Effector memory CD8-positive, alpha-beta T cell (primary cell): ENCODE results near the gene GRK5.

Source experiments
- ATAC-seq: fragments of 150-1000 bp; cut with Tn5 transposase; replicated peaks from 2 replicates; pipeline ENCODE4 v1.10.0; 2021; ENCODE audit warnings: mild to moderate bottlenecking, moderate library complexity
- DNase-seq, 3 experiments: peaks; one replicate each; pipeline ENCODE4 v3.0.0; 2021
- H3K27ac Mint-ChIP-seq, 2 donors: one replicate each; pipeline ENCODE4 v1.8.0; 2022; ENCODE audit warnings: mild to moderate bottlenecking in 2 of 2, mixed read lengths in 2 of 2, moderate library complexity in 2 of 2
- H3K27me3 Mint-ChIP-seq, 2 donors: one replicate each; pipeline ENCODE4 v1.8.0; 2022; ENCODE audit warnings: mixed read lengths in 2 of 2
- H3K36me3 Mint-ChIP-seq: one replicate; pipeline ENCODE4 v1.8.0; 2022; ENCODE audit warnings: mild to moderate bottlenecking, moderate library complexity, mixed read lengths; ENCODE audit not compliant: insufficient read depth
- H3K4me1 Mint-ChIP-seq, 2 donors: one replicate each; pipeline ENCODE4 v1.8.0; 2022; ENCODE audit warnings: low read depth in 2 of 2, mixed read lengths in 2 of 2
- H3K4me3 Mint-ChIP-seq, 2 donors: one replicate each; pipeline ENCODE4 v1.8.0; 2022; ENCODE audit warnings: mild to moderate bottlenecking in 2 of 2, mixed read lengths in 2 of 2, moderate library complexity in 2 of 2
- H3K9me3 Mint-ChIP-seq, 2 donors: one replicate each; pipeline ENCODE4 v1.8.0; 2022; ENCODE audit warnings: mixed read lengths in 2 of 2

GRK5 gene

DNA sequence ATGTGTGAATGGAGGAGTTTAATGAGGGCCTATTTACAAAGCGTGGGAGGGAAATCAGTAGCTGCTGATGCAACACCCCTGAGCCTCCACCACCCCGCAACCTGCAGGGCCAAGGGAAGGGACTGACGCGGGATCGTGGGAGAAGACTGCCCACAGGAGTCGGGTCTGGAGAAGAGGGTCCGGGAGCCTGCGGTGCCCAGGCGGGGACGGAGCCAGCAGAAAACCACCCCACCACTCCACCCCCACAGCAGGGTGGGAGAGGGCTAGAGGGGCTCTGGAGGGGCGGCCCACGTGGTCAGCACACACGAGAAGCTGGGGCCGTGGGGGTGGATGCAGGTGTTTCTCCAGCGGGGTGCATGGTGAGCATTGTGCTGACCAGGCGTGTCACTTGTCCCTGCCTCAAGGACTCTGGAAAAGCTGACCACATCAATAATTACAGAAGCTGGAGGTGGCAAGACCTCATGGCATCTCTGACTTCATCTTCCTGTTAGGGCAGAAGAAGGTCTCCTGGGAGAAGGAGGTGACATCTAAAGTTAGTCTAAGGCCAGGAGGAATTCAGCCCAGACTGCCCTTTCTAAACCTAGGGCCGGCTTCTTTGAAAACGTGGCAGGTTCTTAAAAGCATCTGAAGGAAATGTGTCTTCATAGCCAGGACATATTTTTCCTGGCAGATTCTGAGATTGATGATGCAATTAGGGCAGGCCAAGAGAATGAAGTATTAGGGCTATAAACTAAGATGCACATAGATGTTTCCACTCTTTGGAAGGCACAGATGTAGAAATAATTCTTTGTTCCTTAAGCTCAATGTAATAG, 184.3 kb downstream of the GRK5 start:
- no peak overlapping the region for H3K27ac Mint-ChIP-seq
- no peak overlapping the region for H3K4me3 Mint-ChIP-seq
- H3K27me3 Mint-ChIP-seq: no peaks in the 10 kb centered on the region
- H3K4me1 Mint-ChIP-seq: peaks cover 7 to 13% of the 10 kb centered on the region in 2 donors
- no peaks in the 10 kb centered on the region for H3K9me3 Mint-ChIP-seq
- H3K36me3 Mint-ChIP-seq: peaks cover 5% of the 10 kb centered on the region
- no peak for ATAC-seq
- DNase-seq: no peak

DNA sequence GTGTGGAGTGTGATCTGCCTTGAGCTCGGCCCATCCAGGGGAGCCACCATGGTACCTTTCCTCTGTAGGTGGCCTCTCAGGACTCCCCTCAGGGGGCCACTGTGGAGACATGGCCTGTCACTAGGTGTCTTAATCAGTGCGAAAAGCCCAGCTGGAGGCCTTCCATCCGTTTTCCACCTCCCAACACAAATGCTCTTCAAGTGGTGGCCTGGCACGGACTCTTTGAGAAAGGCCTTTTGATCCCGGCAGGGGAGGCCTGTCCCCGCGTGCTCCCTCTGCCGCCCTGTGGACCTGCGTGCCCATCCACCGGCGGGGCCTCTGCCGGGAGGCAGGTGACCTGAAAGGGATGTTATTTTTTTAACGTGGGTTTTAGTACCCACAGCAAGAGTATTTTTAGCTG, 185.6 kb downstream of the GRK5 start:
- peaks cover 7 to 13% of the 10 kb centered on the region in 2 donors for H3K4me1 Mint-ChIP-seq
- ATAC-seq (no peak), DNase-seq (no peak)
- H3K27me3 Mint-ChIP-seq: no peaks in the 10 kb centered on the region
- no peaks in the 10 kb centered on the region for H3K9me3 Mint-ChIP-seq
- H3K4me3 Mint-ChIP-seq: no peak overlapping the region
- no peak overlapping the region for H3K27ac Mint-ChIP-seq
- peaks cover 5% of the 10 kb centered on the region for H3K36me3 Mint-ChIP-seq

DNA sequence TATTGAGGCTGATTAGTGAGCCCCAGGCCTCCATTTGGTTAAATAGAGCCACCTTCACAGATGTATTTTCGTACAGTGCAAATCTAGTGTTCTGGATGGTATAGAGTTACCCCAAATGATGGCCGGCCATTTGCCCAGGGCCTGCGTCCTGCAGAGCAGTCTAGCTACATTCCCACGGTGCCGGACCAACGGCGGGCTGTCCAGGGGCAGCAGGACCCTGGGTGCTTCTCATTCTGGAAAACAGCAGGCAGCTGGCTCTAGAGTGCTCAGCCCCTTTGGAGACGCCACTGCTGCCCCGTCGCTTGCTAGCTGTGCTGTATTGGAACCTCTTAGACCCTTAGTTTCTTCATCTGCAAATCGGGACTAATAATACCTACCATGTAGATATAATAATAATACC, 186.1 kb downstream of the GRK5 start:
- no peaks in the 10 kb centered on the region for H3K9me3 Mint-ChIP-seq
- H3K27me3 Mint-ChIP-seq: no peaks in the 10 kb centered on the region
- ATAC-seq: no peak
- peak overlapping the region; percentile 2 to 93 for H3K27ac Mint-ChIP-seq
- H3K4me1 Mint-ChIP-seq: peaks cover 7 to 13% of the 10 kb centered on the region in 2 donors
- H3K4me3 Mint-ChIP-seq: no peak overlapping the region
- H3K36me3 Mint-ChIP-seq: peaks cover 5% of the 10 kb centered on the region
- no peak for DNase-seq

DNA sequence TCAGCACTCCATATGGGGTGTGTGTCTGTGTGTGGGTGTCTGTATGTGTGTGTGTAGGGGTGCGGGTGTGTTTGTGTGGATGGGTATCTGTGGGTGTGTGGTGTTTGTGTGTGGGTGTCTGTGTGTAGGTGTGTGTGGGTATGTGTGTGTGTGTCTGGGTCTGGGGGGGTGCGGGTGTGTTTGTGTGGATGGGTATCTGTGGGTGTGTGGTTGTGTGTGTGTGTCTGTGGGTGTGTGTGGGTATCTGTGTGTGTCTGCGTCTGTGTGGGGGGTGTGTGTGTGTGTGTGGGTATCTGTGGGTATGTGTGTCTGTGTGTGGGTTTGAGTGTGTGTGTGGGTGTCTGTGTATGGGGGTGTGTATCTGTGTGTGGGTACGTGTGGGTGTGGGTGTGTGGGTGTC, 186.5 kb downstream of the GRK5 start:
- H3K36me3 Mint-ChIP-seq: peaks cover 5% of the 10 kb centered on the region
- no peaks in the 10 kb centered on the region for H3K27me3 Mint-ChIP-seq
- ATAC-seq (no peak), DNase-seq (no peak)
- peaks cover 7 to 13% of the 10 kb centered on the region in 2 donors for H3K4me1 Mint-ChIP-seq
- no peaks in the 10 kb centered on the region for H3K9me3 Mint-ChIP-seq
- H3K27ac Mint-ChIP-seq: peak overlapping the region; percentile 2 to 93
- no peak overlapping the region for H3K4me3 Mint-ChIP-seq

DNA sequence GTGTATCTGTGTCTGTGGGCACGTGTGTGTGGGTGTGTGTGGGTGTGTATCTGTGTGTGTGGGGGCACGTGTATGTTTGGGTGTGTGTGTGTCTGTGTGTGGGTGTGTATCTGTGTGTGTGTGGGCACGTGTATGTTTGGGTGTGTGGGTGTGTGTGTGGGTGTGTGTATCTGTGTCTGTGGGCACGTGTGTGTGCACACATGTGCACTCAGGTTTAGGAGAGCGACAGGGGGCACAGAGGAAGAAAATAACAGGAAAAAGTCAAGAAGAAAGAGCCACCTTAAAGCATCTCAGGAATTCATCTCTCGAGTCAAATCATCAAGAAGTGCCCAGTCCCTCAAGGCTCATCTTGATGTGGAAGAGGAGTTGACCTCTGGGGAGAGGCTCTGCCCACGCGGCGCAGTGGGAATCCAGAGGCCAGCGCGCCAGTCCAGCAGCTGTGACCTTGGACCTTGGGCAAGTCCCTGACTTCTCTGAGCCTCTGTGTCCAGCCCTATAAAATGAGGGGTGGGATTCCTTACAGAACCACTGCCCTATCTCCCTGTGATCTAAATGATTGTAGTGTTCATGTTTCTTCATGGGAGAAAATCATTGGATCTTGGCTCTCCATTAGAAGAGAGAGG, 187.4 kb downstream of the GRK5 start:
- H3K9me3 Mint-ChIP-seq: no peaks in the 10 kb centered on the region
- peak overlapping the region in 1 of 2 donors; percentile 93 for H3K27ac Mint-ChIP-seq
- peaks cover 8 to 13% of the 10 kb centered on the region in 2 donors for H3K4me1 Mint-ChIP-seq
- H3K4me3 Mint-ChIP-seq: no peak overlapping the region
- no peak for DNase-seq
- peaks cover 5% of the 10 kb centered on the region for H3K36me3 Mint-ChIP-seq
- no peaks in the 10 kb centered on the region for H3K27me3 Mint-ChIP-seq
- ATAC-seq: no peak

DNA sequence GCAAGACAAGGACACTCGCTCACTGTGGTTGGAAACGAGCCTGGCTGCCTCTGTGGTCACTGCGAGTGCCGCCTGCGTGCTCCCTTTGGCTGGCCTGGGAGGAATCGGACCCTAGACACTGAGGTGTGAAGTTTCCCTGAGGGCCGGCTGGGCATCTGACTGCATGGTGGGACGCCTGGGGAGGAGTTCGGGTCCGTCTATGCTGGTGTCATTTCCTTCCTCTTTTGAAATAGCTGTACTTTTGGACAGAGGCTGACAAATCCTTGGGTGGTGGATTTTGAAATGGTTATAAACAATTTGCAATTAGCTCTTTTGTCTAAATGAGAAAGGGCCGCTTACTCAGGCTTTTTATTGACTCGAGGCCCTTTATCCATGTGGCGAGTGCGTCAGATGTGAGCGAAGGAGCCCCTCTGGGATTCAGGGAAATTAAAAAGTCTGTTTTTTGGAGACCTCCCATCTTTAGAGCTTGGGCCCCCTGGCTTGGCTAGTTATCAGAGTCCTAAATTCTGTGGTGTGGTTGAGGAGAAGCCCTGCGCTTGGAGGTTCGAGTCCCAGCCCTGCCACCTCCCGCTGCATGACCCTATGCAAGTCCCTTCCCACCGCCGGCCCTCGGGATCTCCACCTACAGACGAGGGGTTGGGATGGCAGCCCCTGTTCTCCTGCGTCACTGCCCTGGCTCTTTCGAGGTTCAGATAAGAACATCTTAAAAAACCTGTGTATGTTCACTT, 188.1 kb downstream of the GRK5 start:
- Mint-ChIP-seq H3K4me1 (peaks cover 8 to 16% of the 10 kb centered on the region in 2 donors), H3K4me3 (no peak overlapping the region), H3K27ac (peak overlapping the region in 1 of 2 donors; percentile 44), H3K27me3 (no peaks in the 10 kb centered on the region), H3K9me3 (no peaks in the 10 kb centered on the region), H3K36me3 (peaks cover 5% of the 10 kb centered on the region)
- ATAC-seq (no peak), DNase-seq (no peak)

DNA sequence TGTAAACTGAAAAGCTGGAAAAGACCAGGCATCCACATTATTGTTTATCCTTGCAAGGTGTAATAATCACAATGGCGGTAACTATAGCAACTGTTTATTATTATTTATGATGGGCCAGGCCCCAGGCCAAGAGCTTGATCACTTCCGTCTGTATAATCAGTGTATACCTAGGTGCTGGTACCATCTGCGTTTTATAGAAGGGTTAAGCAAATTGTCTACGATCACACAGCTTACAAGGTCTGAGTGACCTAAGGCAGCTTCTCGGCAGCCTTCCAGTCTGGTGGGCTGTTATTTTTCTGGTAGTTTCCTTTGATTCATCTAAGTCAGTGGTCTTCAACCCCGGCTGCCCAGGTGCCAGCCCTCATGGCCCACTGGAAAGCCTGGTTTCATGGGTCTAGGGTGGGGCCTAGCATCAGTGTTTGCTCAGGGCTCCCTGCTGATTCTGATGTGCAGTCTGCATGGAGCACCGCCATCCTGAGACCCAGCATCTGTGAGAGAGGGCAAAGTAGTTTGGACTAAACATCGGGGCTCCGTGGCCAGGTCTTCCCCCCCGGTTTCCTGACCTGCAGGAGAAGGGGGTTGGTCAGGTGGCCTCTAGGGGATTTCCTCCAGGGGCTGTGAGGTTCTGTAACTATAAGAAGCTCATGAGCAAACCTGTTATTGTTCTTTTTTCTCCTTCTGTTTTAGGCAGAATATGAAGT, 188.8 kb downstream of the GRK5 start:
- peaks cover 6 to 16% of the 10 kb centered on the region in 2 donors for H3K4me1 Mint-ChIP-seq
- no peak overlapping the region for H3K4me3 Mint-ChIP-seq
- H3K36me3 Mint-ChIP-seq: peaks cover 5% of the 10 kb centered on the region
- peak overlapping the region; percentile 16 to 44 for H3K27ac Mint-ChIP-seq
- no peaks in the 10 kb centered on the region for H3K9me3 Mint-ChIP-seq
- DNase-seq: no peak
- no peaks in the 10 kb centered on the region for H3K27me3 Mint-ChIP-seq
- ATAC-seq: no peak

DNA sequence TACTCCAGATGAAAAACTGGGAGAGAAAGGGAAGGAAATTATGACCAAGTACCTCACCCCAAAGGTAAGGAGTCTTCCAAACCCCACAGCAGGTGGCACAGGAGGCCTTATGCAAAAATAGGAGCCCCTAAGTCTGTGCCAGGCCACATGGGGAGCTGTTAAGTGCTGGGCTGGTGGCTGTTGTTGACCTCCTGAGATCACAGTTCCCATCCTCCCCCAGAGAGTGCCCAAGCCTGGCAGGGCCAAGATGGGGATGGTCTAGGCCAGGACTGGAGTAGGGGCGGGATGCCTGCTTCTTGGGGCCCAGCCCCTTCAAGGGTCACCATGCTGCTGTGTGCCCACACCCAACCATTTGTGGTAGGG, 189.3 kb downstream of the GRK5 start:
- peaks cover 4 to 16% of the 10 kb centered on the region in 2 donors for H3K4me1 Mint-ChIP-seq
- peaks cover 5% of the 10 kb centered on the region for H3K36me3 Mint-ChIP-seq
- H3K9me3 Mint-ChIP-seq: no peaks in the 10 kb centered on the region
- ATAC-seq (no peak), DNase-seq (no peak)
- no peak overlapping the region for H3K27ac Mint-ChIP-seq
- no peaks in the 10 kb centered on the region for H3K27me3 Mint-ChIP-seq
- no peak overlapping the region for H3K4me3 Mint-ChIP-seq

DNA sequence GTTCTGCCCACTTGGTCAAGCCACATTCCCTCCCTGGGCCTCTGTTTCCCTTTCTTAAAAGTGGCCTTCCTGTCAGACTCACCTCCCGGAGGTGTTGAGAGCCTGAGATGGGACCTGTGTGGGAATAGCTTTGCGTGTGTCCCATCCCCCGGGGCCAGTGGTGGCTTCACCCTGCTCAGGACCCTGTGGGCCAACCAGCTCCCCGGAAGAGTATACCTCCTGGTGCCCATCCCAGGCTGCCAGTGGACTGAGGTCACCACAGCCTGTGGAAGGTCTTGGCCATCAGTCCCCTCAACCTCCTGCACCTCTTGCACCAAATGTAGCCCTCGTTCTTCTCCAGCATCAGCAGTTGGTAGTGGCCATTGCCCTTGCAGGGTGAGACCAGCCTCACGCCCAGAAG, 190.0 kb downstream of the GRK5 start:
- Mint-ChIP-seq H3K4me3 (no peak overlapping the region), H3K27me3 (no peaks in the 10 kb centered on the region), H3K4me1 (peaks cover 4 to 16% of the 10 kb centered on the region in 2 donors), H3K9me3 (no peaks in the 10 kb centered on the region), H3K27ac (no peak overlapping the region), H3K36me3 (peaks cover 8% of the 10 kb centered on the region)
- DNase-seq: no peak
- no peak for ATAC-seq

DNA sequence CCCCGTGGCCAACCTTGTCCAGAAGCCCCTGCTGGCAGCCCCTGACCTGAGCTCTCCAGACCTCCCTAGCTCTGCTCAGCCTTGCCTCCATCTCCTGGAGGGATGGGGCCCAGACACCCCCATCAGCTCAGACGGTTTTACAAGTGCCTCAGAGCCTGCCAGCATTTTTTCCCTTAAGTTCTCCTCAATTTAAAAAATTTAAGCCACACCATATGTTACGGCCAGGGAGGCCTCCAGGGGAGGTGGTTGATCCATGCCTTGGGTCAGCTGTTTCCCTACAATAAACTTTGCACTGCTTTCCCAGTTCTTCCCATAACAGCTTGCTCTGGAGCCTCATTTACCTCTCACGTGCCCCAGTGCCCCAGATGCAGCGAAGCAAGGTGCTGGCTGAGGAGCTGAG, 191.6 kb downstream of the GRK5 start:
- Mint-ChIP-seq H3K27ac (no peak overlapping the region), H3K36me3 (peaks cover 8% of the 10 kb centered on the region), H3K4me3 (no peak overlapping the region), H3K9me3 (no peaks in the 10 kb centered on the region), H3K4me1 (peaks cover 4 to 11% of the 10 kb centered on the region in 2 donors), H3K27me3 (no peaks in the 10 kb centered on the region)
- DNase-seq: no peak
- ATAC-seq: no peak

DNA sequence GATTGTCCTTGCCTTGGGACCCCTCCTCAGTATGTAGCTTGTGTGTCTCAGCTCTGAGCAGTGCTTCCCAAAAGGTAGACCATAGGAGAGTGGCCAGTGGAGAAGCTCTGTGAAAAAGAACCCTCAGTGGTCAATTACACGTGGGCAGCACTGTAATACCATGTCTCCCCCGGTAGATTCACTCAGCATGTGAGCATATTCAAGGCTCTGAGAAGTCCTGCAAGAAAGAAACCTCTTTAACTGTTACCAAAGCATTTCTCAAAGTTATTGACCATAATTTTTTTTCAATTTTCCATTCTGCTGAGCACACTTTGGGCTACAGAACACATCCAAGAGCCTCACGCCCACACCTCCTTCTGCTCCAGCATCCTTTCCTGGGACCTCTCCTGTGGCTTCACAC, 192.1 kb downstream of the GRK5 start:
- H3K9me3 Mint-ChIP-seq: no peaks in the 10 kb centered on the region
- peaks cover 5% of the 10 kb centered on the region for H3K36me3 Mint-ChIP-seq
- no peaks in the 10 kb centered on the region for H3K27me3 Mint-ChIP-seq
- H3K27ac Mint-ChIP-seq: peak overlapping the region in 1 of 2 donors; percentile 3
- H3K4me1 Mint-ChIP-seq: peaks cover 4 to 6% of the 10 kb centered on the region in 2 donors
- DNase-seq: no peak
- H3K4me3 Mint-ChIP-seq: no peak overlapping the region
- no peak for ATAC-seq

DNA sequence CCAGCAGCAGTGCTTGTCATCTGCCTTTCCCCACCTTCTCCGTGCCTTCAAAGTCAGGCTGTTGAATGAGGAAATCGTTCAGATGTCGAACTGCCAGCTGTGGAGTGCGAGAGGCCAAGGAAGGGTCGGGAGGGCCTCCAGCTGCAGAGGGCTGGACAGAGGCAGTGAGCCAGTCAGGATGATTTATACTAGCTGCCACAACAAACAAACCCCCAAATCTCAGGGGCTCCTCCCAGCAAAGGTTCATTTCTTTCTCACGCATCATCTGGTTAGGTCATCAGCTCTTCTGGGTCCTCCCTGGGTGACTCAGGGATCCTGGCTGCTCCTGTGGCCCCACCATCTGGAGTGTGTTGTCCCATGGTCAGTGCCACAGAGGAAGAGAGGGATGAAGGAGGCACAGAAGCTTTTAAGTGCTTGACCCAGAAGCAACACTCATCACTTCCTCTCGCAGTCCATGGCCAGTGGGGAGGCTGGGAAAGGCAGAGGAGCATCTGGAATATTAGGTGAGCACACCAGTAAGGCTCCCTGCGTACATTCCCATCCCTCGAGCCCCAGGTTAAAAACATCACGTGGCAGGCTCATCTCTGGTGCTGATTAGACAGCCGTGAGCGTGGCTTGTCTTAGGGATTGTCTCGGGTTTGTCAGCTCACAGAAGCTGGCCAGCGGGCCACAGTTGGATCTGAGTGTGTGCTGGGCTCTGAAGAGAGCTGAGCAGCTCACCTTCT, 194.5 kb downstream of the GRK5 start:
- no peak for DNase-seq
- H3K27me3 Mint-ChIP-seq: no peaks in the 10 kb centered on the region
- H3K4me1 Mint-ChIP-seq: peaks cover 1 to 3% of the 10 kb centered on the region in 2 donors
- peaks cover 3% of the 10 kb centered on the region for H3K36me3 Mint-ChIP-seq
- H3K4me3 Mint-ChIP-seq: no peak overlapping the region
- no peaks in the 10 kb centered on the region for H3K9me3 Mint-ChIP-seq
- H3K27ac Mint-ChIP-seq: no peak overlapping the region
- no peak for ATAC-seq

DNA sequence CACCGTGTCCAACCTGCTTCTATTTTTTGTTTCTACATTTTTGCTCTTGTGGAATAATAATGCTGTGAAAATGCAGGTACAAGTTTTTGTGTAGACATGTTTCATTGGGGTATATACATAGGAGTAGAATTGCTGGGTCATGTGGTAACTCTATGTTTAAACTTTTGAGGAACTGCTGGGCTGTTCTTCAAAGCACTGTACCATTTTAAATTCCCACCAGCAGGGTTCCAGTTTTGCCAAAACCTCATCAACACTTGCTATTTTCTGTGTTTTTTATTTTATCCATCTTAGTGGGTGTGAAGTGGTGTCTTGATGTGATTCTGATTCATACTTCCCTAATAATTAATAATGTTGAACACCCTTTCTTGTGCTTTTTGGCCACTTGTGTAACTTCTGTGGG, 196.6 kb downstream of the GRK5 start:
- no peak overlapping the region for H3K27ac Mint-ChIP-seq
- H3K36me3 Mint-ChIP-seq: peaks cover 3% of the 10 kb centered on the region
- H3K27me3 Mint-ChIP-seq: no peaks in the 10 kb centered on the region
- H3K4me1 Mint-ChIP-seq: peaks cover 1 to 3% of the 10 kb centered on the region in 2 donors
- H3K4me3 Mint-ChIP-seq: no peak overlapping the region
- ATAC-seq: no peak
- H3K9me3 Mint-ChIP-seq: no peaks in the 10 kb centered on the region
- no peak for DNase-seq
